ENCODE measurements around the gene SLC2A13. TPM values are rescaled to one million over a fixed set of nuclear protein-coding genes. Genes with fewer than 3 reads are reported as not detected.

SLC2A13 gene
- total RNA-seq, 1 donor from 2014 or later: 3.9 TPM

GRCh38 chr12:39920222-39920621, 185.7 kb downstream of the SLC2A13 start:
- Histone ChIP-seq H3K36me3 (ENCODE audit: control insufficient read depth, insufficient read depth, low read length) (no peaks in the 10 kb centered on the region), H3K27me3 (ENCODE audit: control insufficient read depth, insufficient read depth, low read length) (no peaks in the 10 kb centered on the region), H3K4me3 (ENCODE audit: low read depth, low read length) (no peak overlapping the region)
- TF ChIP-seq, protein P1, sequence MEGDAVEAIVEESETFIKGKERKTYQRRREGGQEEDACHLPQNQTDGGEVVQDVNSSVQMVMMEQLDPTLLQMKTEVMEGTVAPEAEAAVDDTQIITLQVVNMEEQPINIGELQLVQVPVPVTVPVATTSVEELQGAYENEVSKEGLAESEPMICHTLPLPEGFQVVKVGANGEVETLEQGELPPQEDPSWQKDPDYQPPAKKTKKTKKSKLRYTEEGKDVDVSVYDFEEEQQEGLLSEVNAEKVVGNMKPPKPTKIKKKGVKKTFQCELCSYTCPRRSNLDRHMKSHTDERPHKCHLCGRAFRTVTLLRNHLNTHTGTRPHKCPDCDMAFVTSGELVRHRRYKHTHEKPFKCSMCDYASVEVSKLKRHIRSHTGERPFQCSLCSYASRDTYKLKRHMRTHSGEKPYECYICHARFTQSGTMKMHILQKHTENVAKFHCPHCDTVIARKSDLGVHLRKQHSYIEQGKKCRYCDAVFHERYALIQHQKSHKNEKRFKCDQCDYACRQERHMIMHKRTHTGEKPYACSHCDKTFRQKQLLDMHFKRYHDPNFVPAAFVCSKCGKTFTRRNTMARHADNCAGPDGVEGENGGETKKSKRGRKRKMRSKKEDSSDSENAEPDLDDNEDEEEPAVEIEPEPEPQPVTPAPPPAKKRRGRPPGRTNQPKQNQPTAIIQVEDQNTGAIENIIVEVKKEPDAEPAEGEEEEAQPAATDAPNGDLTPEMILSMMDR (IDR thresholded peaks at IDR 0.05; ENCODE audit: insufficient read depth, low read length, severe bottlenecking): no peak
- DNase-seq (ENCODE audit: low read depth) (no peak), FAIRE-seq (no peak)

GRCh38 chr12:39919790-39920189, 186.1 kb downstream of the SLC2A13 start:
- Histone ChIP-seq H3K27me3 (ENCODE audit: control insufficient read depth, insufficient read depth, low read length) (no peaks in the 10 kb centered on the region), H3K4me3 (ENCODE audit: low read depth, low read length) (no peak overlapping the region), H3K36me3 (ENCODE audit: control insufficient read depth, insufficient read depth, low read length) (no peaks in the 10 kb centered on the region)
- DNase-seq (ENCODE audit: low read depth) (peak; percentile 67), FAIRE-seq (no peak)
- TF ChIP-seq, protein P1 (IDR thresholded peaks at IDR 0.05; ENCODE audit: insufficient read depth, low read length, severe bottlenecking): no peak

- TF ChIP-seq, protein P1 (IDR thresholded peaks at IDR 0.05; ENCODE audit: insufficient read depth, low read length, severe bottlenecking): no peak
- Histone ChIP-seq H3K4me3 (ENCODE audit: low read depth, low read length) (no peak overlapping the region), H3K36me3 (ENCODE audit: control insufficient read depth, insufficient read depth, low read length) (no peaks in the 10 kb centered on the region), H3K27me3 (ENCODE audit: control insufficient read depth, insufficient read depth, low read length) (no peaks in the 10 kb centered on the region)
- DNase-seq (ENCODE audit: low read depth) (no peak), FAIRE-seq (no peak)
Observed at GRCh38 chr12:39915249-39915648, 190.6 kb downstream of the SLC2A13 start.

GRCh38 chr12:39912211-39912980, 193.5 kb downstream of the SLC2A13 start:
- FAIRE-seq (no peak), DNase-seq (ENCODE audit: low read depth) (peak; percentile 84)
- TF ChIP-seq, protein P1 (IDR thresholded peaks at IDR 0.05; ENCODE audit: insufficient read depth, low read length, severe bottlenecking): no peak
- Histone ChIP-seq H3K36me3 (ENCODE audit: control insufficient read depth, insufficient read depth, low read length) (no peaks in the 10 kb centered on the region), H3K27me3 (ENCODE audit: control insufficient read depth, insufficient read depth, low read length) (no peaks in the 10 kb centered on the region), H3K4me3 (ENCODE audit: low read depth, low read length) (no peak overlapping the region)

- FAIRE-seq (no peak), DNase-seq (ENCODE audit: low read depth) (no peak)
- Histone ChIP-seq H3K36me3 (ENCODE audit: control insufficient read depth, insufficient read depth, low read length) (no peaks in the 10 kb centered on the region), H3K27me3 (ENCODE audit: control insufficient read depth, insufficient read depth, low read length) (no peaks in the 10 kb centered on the region), H3K4me3 (ENCODE audit: low read depth, low read length) (no peak overlapping the region)
- TF ChIP-seq, protein P1 (IDR thresholded peaks at IDR 0.05; ENCODE audit: insufficient read depth, low read length, severe bottlenecking): no peak
Observed at GRCh38 chr12:39906237-39906636, 199.6 kb downstream of the SLC2A13 start.

DNA sequence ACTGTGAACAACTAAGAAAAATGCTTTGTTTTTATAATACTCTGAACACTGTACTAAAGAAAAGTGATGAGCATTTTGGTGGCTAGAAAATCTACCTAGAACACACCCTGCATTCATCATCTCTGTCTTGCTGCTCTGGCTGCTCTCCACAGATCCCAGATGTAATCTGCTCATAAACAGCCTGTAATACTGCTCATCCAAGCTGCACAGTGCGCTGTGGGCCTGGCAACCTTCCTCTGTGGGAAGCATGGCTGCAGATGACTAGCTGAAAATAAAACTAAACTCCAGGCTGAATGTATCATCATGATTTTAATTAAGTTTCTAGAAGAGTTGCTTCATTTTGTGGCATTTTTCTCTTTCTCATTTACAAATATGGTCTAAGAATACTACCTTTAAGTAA, 200.7 kb downstream of the SLC2A13 start:
- DNase-seq (ENCODE audit: low read depth): no peak
- no peak for FAIRE-seq
- TF ChIP-seq, protein P1 (IDR thresholded peaks at IDR 0.05; ENCODE audit: insufficient read depth, low read length, severe bottlenecking): no peak

More for the DNA sequence above, 200.7 kb downstream of the SLC2A13 start:
- H3K27me3 ChIP-seq (ENCODE audit: control insufficient read depth, insufficient read depth, low read length): no peaks in the 10 kb centered on the region
- no peaks in the 10 kb centered on the region for H3K36me3 ChIP-seq (ENCODE audit: control insufficient read depth, insufficient read depth, low read length)
- H3K4me3 ChIP-seq (ENCODE audit: low read depth, low read length): no peak overlapping the region
